Calu3 (cell line): ENCODE results near the gene LCORL. TPM values are rescaled to one million over a fixed set of nuclear protein-coding genes. Genes with fewer than 3 reads are reported as not detected.
A peak's percentile ranks its signal among the peaks of the same experiment; 100 is the strongest.

Experiments used
- BruUV-seq: library from RNA; stranded (reverse); fragments of 400-500 nt; replicated peaks from 2 replicates; lab custom pipeline; 2021; lab: Mats Ljungman, UMichigan
- CTCF ChIA-PET: fragments of 300-600 bp; sonication (Branson Sonifier 250); formaldehyde crosslinking; loops from one replicate; lab custom pipeline; 2022; ENCODE audit warnings: antibody characterized with exemption; lab: Charles Lee
- DNase-seq: peaks from one replicate; pipeline ENCODE4 v3.0.0; 2022
- H3K27ac Mint-ChIP-seq: one replicate; pipeline ENCODE4 v1.8.0; 2022; ENCODE audit warnings: mixed read lengths; ENCODE audit not compliant: unreplicated experiment
- H3K27me3 Mint-ChIP-seq: one replicate; pipeline ENCODE4 v1.8.0; 2022; ENCODE audit warnings: mixed read lengths; ENCODE audit not compliant: unreplicated experiment
- H3K36me3 Mint-ChIP-seq: one replicate; pipeline ENCODE4 v1.8.0; 2022; ENCODE audit warnings: mild to moderate bottlenecking, moderate library complexity, mixed read lengths; ENCODE audit not compliant: insufficient read depth, unreplicated experiment
- H3K4me1 Mint-ChIP-seq: one replicate; pipeline ENCODE4 v1.8.0; 2022; ENCODE audit warnings: mild to moderate bottlenecking, low read depth, mixed read lengths; ENCODE audit not compliant: unreplicated experiment
- H3K4me3 Mint-ChIP-seq: one replicate; pipeline ENCODE4 v1.8.0; 2022; ENCODE audit warnings: mild to moderate bottlenecking, low read depth, moderate library complexity, mixed read lengths; ENCODE audit not compliant: unreplicated experiment
- H3K9me3 Mint-ChIP-seq: one replicate; pipeline ENCODE4 v1.8.0; 2022; ENCODE audit warnings: low read depth, mixed read lengths; ENCODE audit not compliant: unreplicated experiment
- CTCF ChIP-seq: fragments of 200-600 bp; IDR thresholded peaks from one replicate; pipeline ENCODE4 v1.8.0; 2022; ENCODE audit warnings: antibody characterized with exemption; ENCODE audit not compliant: unreplicated experiment
- intact Hi-C: fragments of 100-400 bp; cut with micrococcal nuclease; formaldehyde crosslinking; loops from one replicate; pipeline ENCODE4 v1.10.0; 2022; ENCODE audit not compliant: unreplicated experiment
- total RNA-seq: library from RNA; stranded (reverse); gene quantifications from 2 replicates; pipeline ENCODE4 v1.2.3, GENCODE V29; 2022

Gene LCORL
- total RNA-seq, 1 experiment from 2014 or later, result 15.4 TPM

- DNase-seq, result no peak
- H3K4me1 Mint-ChIP-seq, result peaks cover 9% of the 10 kb centered on the region
- no peak overlapping the region for H3K27ac Mint-ChIP-seq
- H3K9me3 Mint-ChIP-seq, result no peaks in the 10 kb centered on the region
- BruUV-seq, result no TSS peak
- intact Hi-C loops, result loop anchor here (10.0 kb wide), 1 partner anchor 212 kb away; the partner anchor contains the start of gene LCORL
- peaks cover 27% of the 10 kb centered on the region for H3K36me3 Mint-ChIP-seq
- H3K27me3 Mint-ChIP-seq, result no peaks in the 10 kb centered on the region
- H3K4me3 Mint-ChIP-seq, result peak overlapping the region; percentile 91
- TF ChIP-seq CTCF, result no peak
- CTCF ChIA-PET, result no interaction called here
Measured at GRCh38 chr4:17812801-17813200, 208.8 kb downstream of the LCORL start.

GRCh38 chr4:17812125-17812524 lies 209.4 kb downstream of the LCORL start:
- Mint-ChIP-seq H3K9me3 (no peaks in the 10 kb centered on the region), H3K27ac (peak overlapping the region; percentile 32), H3K36me3 (peaks cover 27% of the 10 kb centered on the region), H3K4me1 (peaks cover 9% of the 10 kb centered on the region), H3K27me3 (no peaks in the 10 kb centered on the region), H3K4me3 (peak overlapping the region; percentile 91)
- no peak for DNase-seq
- TF ChIP-seq CTCF, result no peak
- intact Hi-C loops, result loop anchor here (10.0 kb wide), 1 partner anchor 213 kb away; the partner anchor contains the start of gene LCORL
- CTCF ChIA-PET, result no interaction called here
- BruUV-seq, result no TSS peak

GRCh38 chr4:17811078-17811603 lies 210.4 kb downstream of the LCORL start:
- no peak for TF ChIP-seq CTCF
- H3K27me3 Mint-ChIP-seq, result no peaks in the 10 kb centered on the region
- intact Hi-C loops, result loop anchor here (10.0 kb wide), 1 partner anchor 214 kb away; the partner anchor contains the start of gene LCORL
- BruUV-seq, result no TSS peak
- peak overlapping the region; percentile 89 for H3K27ac Mint-ChIP-seq
- H3K4me3 Mint-ChIP-seq, result peak overlapping the region; percentile 91
- peaks cover 27% of the 10 kb centered on the region for H3K36me3 Mint-ChIP-seq
- CTCF ChIA-PET, result no interaction called here
- H3K9me3 Mint-ChIP-seq, result no peaks in the 10 kb centered on the region
- peaks cover 9% of the 10 kb centered on the region for H3K4me1 Mint-ChIP-seq
- DNase-seq, result no peak

GRCh38 chr4:17810260-17811077 lies 211.1 kb downstream of the LCORL start, which contains the start of the genes DCAF16 and NCAPG:
Gene DCAF16 (minus strand): TSS chr4:17810757. CDS start chr4:17804141, 6,616 bp downstream.
Gene NCAPG (plus strand): TSS chr4:17810979. CDS start chr4:17811078, 99 bp downstream.
- H3K27ac Mint-ChIP-seq, result peak within 1 kb of the TSS; percentile 89
- peak; percentile 97 for DNase-seq
- H3K4me1 Mint-ChIP-seq, result peaks cover 9% of the 10 kb centered on the region
- CTCF ChIA-PET, result no interaction called here
- TSS peak; percentile 51 for BruUV-seq
- H3K27me3 Mint-ChIP-seq, result no peaks in the 10 kb centered on the region
- peaks cover 27% of the 10 kb centered on the region for H3K36me3 Mint-ChIP-seq
- intact Hi-C loops, result loop anchor here (10.0 kb wide), 1 partner anchor 214 kb away; the partner anchor contains the start of gene LCORL
- no peak for TF ChIP-seq CTCF
- H3K9me3 Mint-ChIP-seq, result no peaks in the 10 kb centered on the region
- H3K4me3 Mint-ChIP-seq, result peak within 1 kb of the TSS; percentile 91
